A549 (cell line): Measurements from ENCODE around the gene PRSS53. TPM values are rescaled to one million over a fixed set of nuclear protein-coding genes. Genes with fewer than 3 reads are reported as not detected.

Experiments used
- ATAC-seq, 2 experiments: fragments of 200-7000 bp in 1 of 2; fragments of >200 bp in 1 of 2; cut with Nextera tagmentation in 1 of 2; cut with Tn5 transposase in 1 of 2; 3 replicates each; pipeline versions ENCODE4 v1.8.0 to v1.9.1; 2018 to 2020; ENCODE audit warnings: mild to moderate bottlenecking in 1 of 2, moderate library complexity in 1 of 2
- CTCF ChIA-PET: fragments of 300-600 bp; sonication (Branson Sonifier 250); formaldehyde crosslinking; extraction: SDS; loops from one replicate; lab custom pipeline; 2021; ENCODE audit warnings: antibody characterized with exemption, inconsistent platforms; lab: Yijun Ruan, JAX
- POLR2A ChIA-PET: fragments of 350-600 bp; formaldehyde crosslinking; extraction: SDS; loops from one replicate; lab custom pipeline; 2021; ENCODE audit warnings: antibody characterized with exemption, inconsistent platforms; lab: Yijun Ruan, JAX
- DNase-seq, 2 experiments: peaks; one replicate each; pipeline versions ENCODE4 v3.0.0 to v3.0.0-alpha.2; 2011 to 2016; ENCODE audit warnings: low read depth in 1 of 2, low spot score in 1 of 2
- FAIRE-seq: peaks from 2 replicates; lab custom pipeline; 2011; peaks lifted over from hg19 to GRCh38; lab: Jason Lieb, UNC
- H3K27ac ChIP-seq, 2 experiments: fragments of >200 bp; sonication (Bioruptor Twin); formaldehyde crosslinking; 3 replicates each; pipeline ENCODE4 v1.5.1; 2016 to 2017
- H3K4me1 ChIP-seq: fragments of >200 bp; sonication (Bioruptor Twin); formaldehyde crosslinking; 3 replicates; pipeline ENCODE4 v1.6.1; 2016
- H3K4me2 ChIP-seq: fragments of >200 bp; sonication (Bioruptor Twin); formaldehyde crosslinking; 3 replicates; pipeline ENCODE4 v1.6.1; 2016
- H3K4me3 ChIP-seq: fragments of >200 bp; sonication (Bioruptor Twin); formaldehyde crosslinking; 3 replicates; pipeline ENCODE4 v1.5.1; 2016
- H3K9me3 ChIP-seq: fragments of >200 bp; sonication (Bioruptor Twin); formaldehyde crosslinking; 3 replicates; pipeline ENCODE4 v1.6.1; 2016
- CBX2 ChIP-seq: fragments of 200-600 bp; sonication (generic); IDR thresholded peaks from 2 replicates; pipeline ENCODE4 v1.6.1; 2016; ENCODE audit warnings: low read depth, mild to moderate bottlenecking, borderline replicate concordance
- EHF ChIP-seq: fragments of 250-450 bp; sonication (Bioruptor Pico); IDR thresholded peaks from 2 replicates; pipeline ENCODE4 v1.5.0; 2020; ENCODE audit warnings: mild to moderate bottlenecking
- ELK1 ChIP-seq: fragments of 150-350 bp; IDR thresholded peaks from 2 replicates; pipeline ENCODE4 v1.6.1; 2014; ENCODE audit warnings: low read depth, mild to moderate bottlenecking, low read length
- FOSB ChIP-seq: fragments of 250-450 bp; sonication (Bioruptor Pico); IDR thresholded peaks from 2 replicates; pipeline ENCODE4 v1.5.0; 2020; ENCODE audit warnings: mild to moderate bottlenecking, moderate library complexity
- FOXS1 ChIP-seq: fragments of 250-450 bp; sonication (Bioruptor Pico); IDR thresholded peaks from 2 replicates; pipeline ENCODE4 v1.5.0; 2020; ENCODE audit warnings: mild to moderate bottlenecking, moderate library complexity
- HMGXB4 ChIP-seq: fragments of 250-450 bp; sonication (Bioruptor Pico); IDR thresholded peaks from 2 replicates; pipeline ENCODE4 v1.5.0; 2021; ENCODE audit warnings: mild to moderate bottlenecking, moderate library complexity, borderline replicate concordance
- HOXB13 ChIP-seq: fragments of 250-450 bp; sonication (Bioruptor Pico); IDR thresholded peaks from 2 replicates; pipeline ENCODE4 v1.5.0; 2020; ENCODE audit warnings: low read depth, mild to moderate bottlenecking, moderate library complexity
- KDM5A ChIP-seq: fragments of 200-600 bp; sonication (generic); IDR thresholded peaks from 2 replicates; pipeline ENCODE4 v1.6.1; 2016; ENCODE audit warnings: antibody characterized with exemption, mild to moderate bottlenecking
- MYC ChIP-seq: IDR thresholded peaks from 2 replicates; pipeline ENCODE4 v1.6.1; 2012; ENCODE audit warnings: mild to moderate bottlenecking, inconsistent platforms, low read length, improper control_type of control experiment, borderline replicate concordance
- NFE2L2 ChIP-seq: fragments of 150-350 bp; conservative IDR thresholded peaks from 2 replicates; pipeline ENCODE4 v1.6.1; 2014; ENCODE audit warnings: low read length
- POLR2AphosphoS2 ChIP-seq: conservative IDR thresholded peaks from 2 replicates; pipeline ENCODE4 v1.6.1; 2012; ENCODE audit warnings: low read length, improper control_type of control experiment, inconsistent platforms
- RARB ChIP-seq: fragments of 250-450 bp; sonication (Bioruptor Pico); IDR thresholded peaks from 2 replicates; pipeline ENCODE4 v1.8.0; 2021; ENCODE audit warnings: mild to moderate bottlenecking, moderate library complexity
- REST ChIP-seq: fragments of 200-600 bp; sonication (generic); IDR thresholded peaks from 2 replicates; pipeline ENCODE4 v1.6.1; 2016; ENCODE audit warnings: antibody characterized with exemption, mild to moderate bottlenecking, moderate library complexity
- SMC3 ChIP-seq: fragments of >200 bp; sonication (Bioruptor Twin); formaldehyde crosslinking; IDR thresholded peaks from 3 replicates; pipeline ENCODE4 v1.6.1; 2018; ENCODE audit warnings: inconsistent platforms
- SREBF2 ChIP-seq: fragments of 450-650 bp; IDR thresholded peaks from 2 replicates; pipeline ENCODE4 v1.6.1; 2014; ENCODE audit warnings: mild to moderate bottlenecking, moderate library complexity
- TFCP2L1 ChIP-seq: fragments of 250-450 bp; sonication (Bioruptor Pico); IDR thresholded peaks from 2 replicates; pipeline ENCODE4 v1.5.0; 2021; ENCODE audit warnings: mild to moderate bottlenecking
- ZC3H11A ChIP-seq: fragments of 450-650 bp; IDR thresholded peaks from 2 replicates; pipeline ENCODE4 v1.6.1; 2014; ENCODE audit warnings: antibody characterized with exemption, mild to moderate bottlenecking
- ZFP36 ChIP-seq: fragments of 450-650 bp; IDR thresholded peaks from 2 replicates; pipeline ENCODE4 v1.6.1; 2014; ENCODE audit warnings: borderline replicate concordance; ENCODE audit not compliant: partially characterized antibody
- ZNF302 ChIP-seq: fragments of 250-450 bp; sonication (Bioruptor Pico); IDR thresholded peaks from 2 replicates; pipeline ENCODE4 v1.9.0; 2021; ENCODE audit warnings: inconsistent platforms, mild to moderate bottlenecking, moderate library complexity
- ZSCAN20 ChIP-seq: fragments of 250-450 bp; sonication (Bioruptor Pico); IDR thresholded peaks from 2 replicates; pipeline ENCODE4 v1.8.0; 2022; ENCODE audit warnings: mild to moderate bottlenecking, moderate library complexity
- WGBS: methylation state at CpG from one replicate; pipeline ENCODE4 v1.1.6; 2017; ENCODE audit errors: missing lambda C conversion rate; 5-methylcytosine and 5-hydroxymethylcytosine counted together
- polyA plus RNA-seq, 4 experiments: library from polyadenylated mRNA; depleted of rRNA in 3 of 4; stranded (reverse); fragments of >200 nt; fragmentation: RNase III in 1 of 4; extraction: RNeasy Plus Mini Kit Qiagen cat#74134 plus additional on column Dnase treatment in 1 of 4; gene quantifications; 2 replicates in 3 of 4; 3 replicates in 1 of 4; pipeline ENCODE4 v1.2.3, GENCODE V29; 2011 to 2017

The PRSS53 gene
- polyA plus RNA-seq, 2 of the 4 experiments (the other 2 are of a cell fraction), result 0.79 to 1.5 TPM

- FAIRE-seq (no peak), DNase-seq (no peak), ATAC-seq (no peak)
- H3K4me1 ChIP-seq, result no peaks in the 10 kb centered on the region
- TF ChIP-seq KDM5A (no peak), ZSCAN20 (CRISPR knock-in tag) (no peak), POLR2AphosphoS2 (no peak), HMGXB4 (CRISPR knock-in tag) (no peak), ELK1 (no peak), ZFP36 (no peak), RARB (CRISPR knock-in tag) (no peak), EHF (CRISPR knock-in tag) (no peak), NFE2L2 (no peak), MYC (no peak), FOSB (no peak), HOXB13 (CRISPR knock-in tag) (no peak)
- CTCF ChIA-PET, result interaction anchor here (1.0 to 3.8 kb wide), 7 partner anchors 10 to 357 kb away, joined by 3 to 17 read pairs (median 5); partner anchors contain the start of genes HSD3B7 and ZNF843
- H3K4me3 ChIP-seq, result no peak overlapping the region
- no peak overlapping the region for H3K4me2 ChIP-seq
- H3K9me3 ChIP-seq, result no peaks in the 10 kb centered on the region
- no peak overlapping the region for H3K27ac ChIP-seq
- POLR2A ChIA-PET, result interaction anchor here (2.8 kb wide), 1 partner anchor 12 kb away, joined by 10 read pairs; the partner anchor contains the start of genes ZNF646 and ZNF668
- 87% methylated on average over 14 of the region's 18 CpGs for WGBS
These were observed 2.7 kb downstream of the PRSS53 start for GRCh38 chr16:31085873-31086628.

GRCh38 chr16:31085411-31085810 is 3.3 kb downstream of the PRSS53 start:
- POLR2A ChIA-PET, result interaction anchor here (1.9 to 2.8 kb wide), 2 partner anchors 12 to 32 kb away, joined by 6 to 10 read pairs; partner anchors contain the start of genes KAT8, ZNF646 and ZNF668
- no peaks in the 10 kb centered on the region for H3K9me3 ChIP-seq
- H3K27ac ChIP-seq, result no peak overlapping the region
- no peak overlapping the region for H3K4me3 ChIP-seq
- 87% methylated on average over 8 of the region's 8 CpGs for WGBS
- FAIRE-seq, result no peak
- ATAC-seq, result no peak
- no peak overlapping the region for H3K4me2 ChIP-seq
- CTCF ChIA-PET, result interaction anchor here (0.8 to 3.8 kb wide), 8 partner anchors 10 to 132 kb away, joined by 3 to 17 read pairs (median 4); partner anchors contain the start of gene HSD3B7
- no peak for DNase-seq
- TF ChIP-seq SMC3 (no peak), FOXS1 (CRISPR knock-in tag) (no peak), ZC3H11A (no peak), FOSB (no peak), TFCP2L1 (CRISPR knock-in tag) (no peak), ZNF302 (CRISPR knock-in tag) (no peak), ZSCAN20 (CRISPR knock-in tag) (no peak), SREBF2 (no peak), ZFP36 (no peak), CBX2 (no peak), REST (no peak), HMGXB4 (CRISPR knock-in tag) (no peak)
- no peaks in the 10 kb centered on the region for H3K4me1 ChIP-seq
